Measurements from ENCODE around the gene MEI1. TPM values are rescaled to one million over a fixed set of nuclear protein-coding genes. Genes with fewer than 3 reads are reported as not detected.

Gene MEI1
- total and polyA plus RNA-seq, 8 donors: 0.15 to 2.3 (median 0.35) TPM; not detected in 1

DNA sequence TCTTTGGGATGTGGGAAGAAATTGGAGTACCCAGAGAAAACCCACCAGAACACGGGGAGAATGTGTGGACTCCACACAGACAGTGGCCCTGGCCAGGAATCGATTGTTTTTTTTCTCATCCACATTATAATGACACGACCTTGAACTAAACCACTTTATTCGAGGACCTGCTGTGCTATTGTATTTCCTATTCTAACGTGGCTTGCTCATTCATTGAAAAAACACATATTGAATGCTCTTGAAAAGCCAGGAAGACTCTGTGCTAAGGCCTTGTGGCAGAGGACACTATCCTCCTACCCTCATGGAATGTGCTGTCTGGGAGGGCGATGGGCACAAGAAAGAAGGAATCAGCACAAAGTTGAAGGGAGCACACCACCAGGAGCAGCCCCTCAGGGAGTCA is 124.5 kb downstream of the MEI1 start:
- Histone ChIP-seq H3K9me3 (no peaks in the 10 kb centered on the region), H3K4me1 (peaks cover 7 to 13% (median 9%) of the 10 kb centered on the region in 3 donors), H3K4me3 (no peak overlapping the region), H3K27ac (no peak overlapping the region), H3K36me3 (no peaks in the 10 kb centered on the region), H3K27me3 (no peaks in the 10 kb centered on the region)
- intact Hi-C loops (cut with DNase I): loop anchor here in 1 of 3 donors (10.0 kb wide), 1 partner anchor 121 kb away; the partner anchor contains the start of gene CENPM
- TF ChIP-seq, protein P1, sequence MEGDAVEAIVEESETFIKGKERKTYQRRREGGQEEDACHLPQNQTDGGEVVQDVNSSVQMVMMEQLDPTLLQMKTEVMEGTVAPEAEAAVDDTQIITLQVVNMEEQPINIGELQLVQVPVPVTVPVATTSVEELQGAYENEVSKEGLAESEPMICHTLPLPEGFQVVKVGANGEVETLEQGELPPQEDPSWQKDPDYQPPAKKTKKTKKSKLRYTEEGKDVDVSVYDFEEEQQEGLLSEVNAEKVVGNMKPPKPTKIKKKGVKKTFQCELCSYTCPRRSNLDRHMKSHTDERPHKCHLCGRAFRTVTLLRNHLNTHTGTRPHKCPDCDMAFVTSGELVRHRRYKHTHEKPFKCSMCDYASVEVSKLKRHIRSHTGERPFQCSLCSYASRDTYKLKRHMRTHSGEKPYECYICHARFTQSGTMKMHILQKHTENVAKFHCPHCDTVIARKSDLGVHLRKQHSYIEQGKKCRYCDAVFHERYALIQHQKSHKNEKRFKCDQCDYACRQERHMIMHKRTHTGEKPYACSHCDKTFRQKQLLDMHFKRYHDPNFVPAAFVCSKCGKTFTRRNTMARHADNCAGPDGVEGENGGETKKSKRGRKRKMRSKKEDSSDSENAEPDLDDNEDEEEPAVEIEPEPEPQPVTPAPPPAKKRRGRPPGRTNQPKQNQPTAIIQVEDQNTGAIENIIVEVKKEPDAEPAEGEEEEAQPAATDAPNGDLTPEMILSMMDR (IDR thresholded peaks at IDR 0.05): no peak
- no peak for ATAC-seq
- WGBS, 2 donors: 52% methylated on average over 6 of the region's 6 CpGs
- FAIRE-seq: no peak
- DNase-seq: no peak

DNA sequence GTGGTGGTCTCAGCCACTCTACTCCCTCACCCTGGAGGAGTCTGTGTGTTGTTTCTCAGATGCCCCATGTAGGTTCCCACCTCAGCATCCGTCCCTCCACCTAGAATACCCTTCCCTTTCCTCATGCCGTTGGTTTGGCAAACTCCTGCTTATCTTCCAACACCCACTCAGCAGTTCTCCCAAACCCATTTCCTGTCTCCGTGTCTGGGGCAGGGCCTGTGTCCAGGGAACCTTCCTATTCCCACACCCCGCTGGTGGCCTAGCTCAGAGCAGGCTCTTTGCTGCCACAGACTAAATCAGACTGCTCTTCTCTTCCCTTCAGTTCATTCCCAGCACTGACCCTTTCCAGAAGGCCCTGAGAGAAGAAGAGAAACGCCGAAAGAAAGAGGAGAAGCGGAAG is 126.1 kb downstream of the MEI1 start:
- Histone ChIP-seq H3K4me1 (peaks cover 7 to 13% (median 9%) of the 10 kb centered on the region in 3 donors), H3K27ac (peak overlapping the region in 1 of 4 donors; percentile 7), H3K4me3 (no peak overlapping the region), H3K9me3 (no peaks in the 10 kb centered on the region), H3K27me3 (no peaks in the 10 kb centered on the region), H3K36me3 (no peaks in the 10 kb centered on the region)
- 75% methylated on average over 7 of the region's 7 CpGs for WGBS, 2 donors
- DNase-seq: no peak
- ATAC-seq: no peak
- FAIRE-seq: no peak
- TF ChIP-seq, protein P1 (IDR thresholded peaks at IDR 0.05): no peak
- intact Hi-C loops (cut with DNase I): loop anchor here in 2 of 3 donors (5.0 to 10.0 kb wide), 2 partner anchors 117 to 119 kb away; partner anchors contain the start of gene CENPM (in 1 of the 2)

DNA sequence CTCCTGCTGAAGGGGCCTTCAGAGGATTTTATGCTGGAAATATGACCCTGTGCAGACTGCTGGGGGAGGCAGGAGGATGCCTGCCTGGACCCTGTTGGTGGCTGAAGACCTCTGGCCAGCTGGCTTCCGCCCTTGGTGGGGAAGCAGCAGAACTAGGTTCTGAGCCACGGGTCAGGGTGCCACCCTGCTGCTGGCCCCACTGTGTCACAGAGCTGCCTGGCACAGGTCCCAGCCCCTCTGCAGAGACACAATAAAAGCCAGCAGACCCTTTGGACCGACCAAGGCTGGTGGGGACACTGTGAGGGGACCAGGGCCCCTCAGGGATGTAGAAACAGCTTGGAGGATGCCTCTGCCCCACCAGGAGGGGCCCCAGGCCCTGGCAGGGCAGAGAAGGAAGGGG is 126.7 kb downstream of the MEI1 start:
- TF ChIP-seq, protein P1 (IDR thresholded peaks at IDR 0.05): no peak
- no peak for FAIRE-seq
- intact Hi-C loops (cut with DNase I): loop anchor here in 2 of 3 donors (5.0 to 10.0 kb wide), 2 partner anchors 116 to 119 kb away; partner anchors contain the start of gene CENPM (in 1 of the 2)
- Histone ChIP-seq H3K4me3 (no peak overlapping the region), H3K4me1 (peaks cover 7 to 13% (median 9%) of the 10 kb centered on the region in 3 donors), H3K27me3 (no peaks in the 10 kb centered on the region), H3K27ac (peak overlapping the region in 2 of 4 donors; percentile 7 to 11), H3K36me3 (no peaks in the 10 kb centered on the region), H3K9me3 (no peaks in the 10 kb centered on the region)
- DNase-seq: peak in 1 of 6 donors; percentile 52
- no peak for ATAC-seq
- 57 to 64% methylated on average over 3 of the region's 3 CpGs for WGBS, 2 donors

DNA sequence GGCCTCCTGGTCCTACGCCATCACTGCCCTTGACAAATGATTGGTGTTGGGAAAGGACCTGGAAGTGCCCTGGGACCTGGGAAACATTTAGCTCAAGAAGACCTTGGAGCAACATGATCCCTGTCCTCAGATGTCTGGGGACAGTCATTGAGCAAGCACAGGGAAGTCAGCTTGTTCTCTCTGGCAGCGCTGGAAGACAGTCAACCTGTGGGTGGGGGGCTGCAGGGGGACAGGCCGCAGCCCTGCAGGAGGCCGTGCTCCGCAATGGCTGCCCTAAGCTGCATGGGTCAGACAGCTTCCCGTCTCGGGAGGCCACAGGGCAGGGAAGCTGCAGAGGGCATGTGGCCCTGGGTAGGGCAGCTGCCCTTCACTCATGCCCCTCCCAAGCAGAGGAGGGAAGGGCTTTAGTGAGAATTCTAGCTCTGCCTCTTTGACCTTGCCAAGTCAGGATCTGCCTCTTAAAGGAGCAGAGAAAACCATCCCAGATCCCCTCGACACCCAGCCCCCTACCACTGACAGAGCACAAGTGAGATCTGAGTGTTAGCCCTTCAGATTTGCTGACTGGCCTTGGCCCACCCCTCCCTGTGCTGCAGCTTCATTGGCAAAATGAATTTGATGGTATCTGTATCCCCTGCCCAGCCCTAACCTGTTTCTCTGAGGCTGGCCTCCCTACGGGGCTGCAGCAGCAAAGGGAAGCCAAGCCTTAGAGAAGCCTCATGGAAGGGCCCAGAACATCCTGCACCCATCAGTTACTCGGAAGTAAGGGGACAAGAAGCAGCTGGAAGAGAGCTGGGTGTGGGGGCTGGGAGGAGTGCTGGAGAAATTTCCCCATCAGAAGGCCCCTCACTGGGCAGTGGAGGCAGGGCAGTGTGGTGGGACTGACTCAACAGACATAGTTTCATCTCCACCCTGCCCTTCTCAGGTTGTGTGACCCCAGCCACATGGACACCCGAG is 127.4 kb downstream of the MEI1 start:
- WGBS, 2 donors: 44 to 48% methylated on average over 11 of the region's 11 CpGs
- TF ChIP-seq, protein P1 (IDR thresholded peaks at IDR 0.05): no peak
- DNase-seq (peak in 2 of 6 donors; percentile 29 to 33), ATAC-seq (peak; percentile 25 to 81 (median 73)), FAIRE-seq (no peak)
- intact Hi-C loops (cut with DNase I): loop anchor here in 2 of 3 donors (5.0 to 10.0 kb wide), 2 partner anchors 116 to 118 kb away; partner anchors contain the start of gene CENPM (in 1 of the 2)
- H3K27ac ChIP-seq: peak overlapping the region in 2 of 4 donors; percentile 7 to 11
- peaks cover 7 to 13% (median 9%) of the 10 kb centered on the region in 3 donors for H3K4me1 ChIP-seq
- H3K27me3 ChIP-seq: no peaks in the 10 kb centered on the region
- no peaks in the 10 kb centered on the region for H3K36me3 ChIP-seq
- no peak overlapping the region for H3K4me3 ChIP-seq
- no peaks in the 10 kb centered on the region for H3K9me3 ChIP-seq

All from pancreas (tissue), 10 donors.